Upper lobe of right lung (tissue), 1 donor: ENCODE data around the gene ZNF547. TPM values are rescaled to one million over a fixed set of nuclear protein-coding genes. Genes with fewer than 3 reads are reported as not detected.
"Not testable (repeated sequence)": the region's sequence is repeated elsewhere in the genome, so short reads cannot be mapped to it uniquely, and the experiment has no call there.

Experiments
- ATAC-seq: fragments of 200-7000 bp; cut with Tn5 transposase; one replicate; pipeline ENCODE4 v1.9.1; 2020; ENCODE audit warnings: mild to moderate bottlenecking, moderate library complexity
- DNase-seq: peaks from one replicate; pipeline ENCODE4 v3.0.0-alpha.2; 2020
- H3K27ac ChIP-seq: fragments of 200-600 bp; one replicate; pipeline ENCODE4 v1.8.0; 2022
- H3K27me3 ChIP-seq: fragments of 200-600 bp; one replicate; pipeline ENCODE4 v1.8.0; 2022; ENCODE audit warnings: mild to moderate bottlenecking
- H3K36me3 ChIP-seq: fragments of 200-600 bp; one replicate; pipeline ENCODE4 v1.8.0; 2022
- H3K4me1 ChIP-seq: fragments of 200-600 bp; one replicate; pipeline ENCODE4 v1.8.0; 2022
- H3K4me3 ChIP-seq: fragments of 200-600 bp; one replicate; pipeline ENCODE4 v1.8.0; 2022; ENCODE audit warnings: mild to moderate bottlenecking
- H3K9me3 ChIP-seq: fragments of 200-600 bp; one replicate; pipeline ENCODE4 v1.8.0; 2022
- intact Hi-C: fragments of 100-400 bp; cut with DNase I; formaldehyde crosslinking; loops from one replicate; pipeline ENCODE4 v1.11.0; 2022
- total RNA-seq: library from RNA; stranded (reverse); fragmentation: NEBNext Ultra II Directional; extraction: Animal tissue kit (Norgen Biotek cat#: 25700); gene quantifications from one replicate; pipeline ENCODE4 v1.2.1, GENCODE V29; 2021
- TF ChIP-seq, protein P1 (sequence below): fragments of 200-600 bp; IDR thresholded peaks from one replicate; pipeline ENCODE4 v1.8.0; 2022; ENCODE audit warnings: antibody characterized with exemption
- donor health status: DM: no; HTN: yes; CAD: no; lungs with severe emphysema.

Gene ZNF547
- total RNA-seq, 1 donor from 2014 or later = 3.3 TPM

GRCh38 chr19:57357406-57357805, 5.9 kb upstream of the ZNF547 start:
- no peak overlapping the region for H3K4me3 ChIP-seq
- no peak for ATAC-seq
- TF ChIP-seq, protein P1, sequence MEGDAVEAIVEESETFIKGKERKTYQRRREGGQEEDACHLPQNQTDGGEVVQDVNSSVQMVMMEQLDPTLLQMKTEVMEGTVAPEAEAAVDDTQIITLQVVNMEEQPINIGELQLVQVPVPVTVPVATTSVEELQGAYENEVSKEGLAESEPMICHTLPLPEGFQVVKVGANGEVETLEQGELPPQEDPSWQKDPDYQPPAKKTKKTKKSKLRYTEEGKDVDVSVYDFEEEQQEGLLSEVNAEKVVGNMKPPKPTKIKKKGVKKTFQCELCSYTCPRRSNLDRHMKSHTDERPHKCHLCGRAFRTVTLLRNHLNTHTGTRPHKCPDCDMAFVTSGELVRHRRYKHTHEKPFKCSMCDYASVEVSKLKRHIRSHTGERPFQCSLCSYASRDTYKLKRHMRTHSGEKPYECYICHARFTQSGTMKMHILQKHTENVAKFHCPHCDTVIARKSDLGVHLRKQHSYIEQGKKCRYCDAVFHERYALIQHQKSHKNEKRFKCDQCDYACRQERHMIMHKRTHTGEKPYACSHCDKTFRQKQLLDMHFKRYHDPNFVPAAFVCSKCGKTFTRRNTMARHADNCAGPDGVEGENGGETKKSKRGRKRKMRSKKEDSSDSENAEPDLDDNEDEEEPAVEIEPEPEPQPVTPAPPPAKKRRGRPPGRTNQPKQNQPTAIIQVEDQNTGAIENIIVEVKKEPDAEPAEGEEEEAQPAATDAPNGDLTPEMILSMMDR = no peak
- H3K36me3 ChIP-seq = peaks cover 44% of the 10 kb centered on the region
- no peak for DNase-seq
- peaks cover 10% of the 10 kb centered on the region for H3K9me3 ChIP-seq
- H3K27me3 ChIP-seq = no peaks in the 10 kb centered on the region
- no peak overlapping the region for H3K27ac ChIP-seq
- intact Hi-C loops = no loop called here
- peaks cover 6% of the 10 kb centered on the region for H3K4me1 ChIP-seq

GRCh38 chr19:57359300-57359699, 4.1 kb upstream of the ZNF547 start:
- H3K27ac ChIP-seq = no peak overlapping the region
- H3K4me3 ChIP-seq = no peak overlapping the region
- ATAC-seq (no peak), DNase-seq (no peak)
- intact Hi-C loops = no loop called here
- H3K27me3 ChIP-seq = no peaks in the 10 kb centered on the region
- TF ChIP-seq, protein P1 = no peak
- H3K9me3 ChIP-seq = peaks cover 10% of the 10 kb centered on the region
- peaks cover 39% of the 10 kb centered on the region for H3K36me3 ChIP-seq
- peaks cover 6% of the 10 kb centered on the region for H3K4me1 ChIP-seq

GRCh38 chr19:57362419-57362818, 932 bp upstream of the ZNF547 start:
- Histone ChIP-seq H3K36me3 (peaks cover 8% of the 10 kb centered on the region), H3K27ac (peak overlapping the region; percentile 89), H3K27me3 (no peaks in the 10 kb centered on the region), H3K9me3 (peaks cover 3% of the 10 kb centered on the region), H3K4me1 (peaks cover 6% of the 10 kb centered on the region), H3K4me3 (peak overlapping the region; percentile 65)
- ATAC-seq = no peak
- no peak for DNase-seq
- intact Hi-C loops = no loop called here
- TF ChIP-seq, protein P1 = no peak

DNA sequence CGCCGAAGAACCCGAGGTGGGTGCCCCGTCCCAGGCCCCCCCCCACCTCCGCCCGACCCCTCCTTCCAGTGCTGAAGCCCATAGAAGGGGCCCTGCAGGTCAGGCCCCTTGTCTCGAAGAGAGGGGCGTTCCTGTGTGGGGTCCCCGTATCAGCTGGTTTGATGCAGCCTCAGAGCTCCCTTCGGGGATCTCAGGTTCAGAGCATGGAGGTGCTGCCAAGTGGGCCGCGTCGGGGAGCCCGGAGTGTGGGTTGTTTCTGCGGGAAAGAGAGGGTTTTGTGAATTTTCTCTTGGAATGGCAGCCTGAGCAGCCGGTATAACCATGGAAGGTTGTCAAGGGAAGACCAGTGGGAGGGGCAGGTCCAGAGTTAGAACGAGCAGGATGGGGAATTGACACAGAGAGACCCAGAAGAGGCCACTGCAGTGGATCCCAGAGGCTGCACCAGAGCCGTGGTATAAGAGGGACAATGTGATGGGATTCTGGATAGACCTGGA, 384 bp downstream of the ZNF547 start:
- Histone ChIP-seq H3K27ac (peak overlapping the region; percentile 89), H3K36me3 (no peaks in the 10 kb centered on the region), H3K27me3 (no peaks in the 10 kb centered on the region), H3K4me1 (peaks cover 6% of the 10 kb centered on the region), H3K4me3 (peak overlapping the region; percentile 65), H3K9me3 (peaks cover 3% of the 10 kb centered on the region)
- intact Hi-C loops = no loop called here
- TF ChIP-seq, protein P1 = no peak
- DNase-seq = no peak
- no peak for ATAC-seq

DNA sequence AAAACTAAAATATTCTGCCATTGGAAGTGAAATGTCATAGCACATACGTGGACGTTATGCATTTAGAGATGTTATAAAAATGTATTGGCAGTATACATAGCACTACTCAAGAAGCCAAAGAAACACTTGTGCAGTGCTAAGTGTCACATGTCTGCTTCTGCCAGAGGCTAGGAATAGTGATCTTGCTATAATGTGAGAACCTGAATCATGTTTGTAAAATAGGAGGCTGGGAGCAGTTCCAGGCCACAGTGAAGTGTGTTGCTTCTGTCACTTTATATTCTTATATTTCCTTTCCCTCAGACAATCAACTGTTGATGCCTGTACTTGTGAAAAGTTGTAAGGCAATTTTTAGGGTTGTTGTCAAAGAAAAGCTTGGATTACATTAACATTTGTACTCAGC, 3.4 kb downstream of the ZNF547 start:
- Histone ChIP-seq H3K27me3 (no peaks in the 10 kb centered on the region), H3K4me1 (peaks cover 6% of the 10 kb centered on the region), H3K4me3 (no peak overlapping the region), H3K27ac (no peak overlapping the region), H3K36me3 (peaks cover 2% of the 10 kb centered on the region), H3K9me3 (no peaks in the 10 kb centered on the region)
- DNase-seq (no peak), ATAC-seq (no peak)
- TF ChIP-seq, protein P1 = no peak
- intact Hi-C loops = no loop called here

- no peaks in the 10 kb centered on the region for H3K4me1 ChIP-seq
- DNase-seq = no peak
- intact Hi-C loops = no loop called here
- no peak for ATAC-seq
- peaks cover 29% of the 10 kb centered on the region for H3K36me3 ChIP-seq
- TF ChIP-seq, protein P1 = no peak
- no peak overlapping the region for H3K4me3 ChIP-seq
- H3K27me3 ChIP-seq = no peaks in the 10 kb centered on the region
- H3K27ac ChIP-seq = no peak overlapping the region
- peaks cover 22% of the 10 kb centered on the region for H3K9me3 ChIP-seq
Observed at GRCh38 chr19:57374179-57374578, 10.8 kb downstream of the ZNF547 start.

DNA sequence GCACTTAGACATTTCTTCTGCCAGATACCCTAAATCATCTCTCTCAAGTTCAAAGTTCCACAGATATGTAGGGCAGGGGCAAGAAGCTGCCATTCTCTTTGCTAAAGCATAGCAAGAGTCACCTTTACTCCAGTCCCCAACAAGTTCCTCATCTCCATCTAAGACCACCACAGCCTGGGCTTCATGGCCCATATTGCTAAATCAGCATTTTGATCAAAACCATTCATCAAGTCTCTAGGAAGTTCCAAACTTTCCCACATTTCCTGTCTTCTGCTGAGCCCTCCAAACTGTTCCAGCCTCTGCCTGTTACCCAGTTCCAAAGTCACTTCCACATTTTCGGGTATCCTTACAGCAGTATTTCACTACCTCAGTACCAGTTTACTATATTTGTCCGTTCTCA, 11.3 kb downstream of the ZNF547 start:
- peaks cover 22% of the 10 kb centered on the region for H3K9me3 ChIP-seq
- intact Hi-C loops, DNase-seq, H3K27ac ChIP-seq, H3K27me3 ChIP-seq, H3K4me1 ChIP-seq, H3K4me3 ChIP-seq, ATAC-seq: not testable (repeated sequence)
- H3K36me3 ChIP-seq = peaks cover 29% of the 10 kb centered on the region
